ENCODE data around the gene MVB12A.

MVB12A gene

DNA sequence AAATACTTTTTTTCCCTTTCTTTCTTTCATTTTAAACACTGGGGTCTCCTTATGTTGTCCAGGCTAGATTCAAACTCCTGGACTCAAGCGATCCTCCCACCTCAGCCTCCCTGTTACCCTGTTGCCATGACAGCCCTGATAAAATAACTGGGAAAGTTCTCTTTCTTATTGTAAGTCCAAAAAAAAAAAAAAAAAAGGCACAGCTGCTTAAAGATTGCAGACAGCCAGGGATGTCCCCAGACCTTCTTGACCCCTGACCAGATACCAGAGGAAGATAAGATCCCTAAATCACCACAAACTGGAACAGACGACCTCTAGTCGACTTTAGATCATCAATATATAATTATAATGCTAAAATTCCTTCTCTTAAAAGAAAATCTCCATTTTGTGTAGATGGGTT is 1.1 kb upstream of the MVB12A start:
- Mint-ChIP-seq H3K27me3 (ENCODE audit: low read depth) (no peaks in the 10 kb centered on the region), H3K27ac (peak overlapping the region; percentile 91), H3K4me3 (peak overlapping the region; percentile 96), H3K9me3 (no peaks in the 10 kb centered on the region), H3K4me1 (ENCODE audit: low read depth) (peaks cover 10% of the 10 kb centered on the region), H3K36me3 (ENCODE audit: low read depth) (peaks cover 20% of the 10 kb centered on the region)
- DNase-seq (ENCODE audit: low spot score): no peak

DNA sequence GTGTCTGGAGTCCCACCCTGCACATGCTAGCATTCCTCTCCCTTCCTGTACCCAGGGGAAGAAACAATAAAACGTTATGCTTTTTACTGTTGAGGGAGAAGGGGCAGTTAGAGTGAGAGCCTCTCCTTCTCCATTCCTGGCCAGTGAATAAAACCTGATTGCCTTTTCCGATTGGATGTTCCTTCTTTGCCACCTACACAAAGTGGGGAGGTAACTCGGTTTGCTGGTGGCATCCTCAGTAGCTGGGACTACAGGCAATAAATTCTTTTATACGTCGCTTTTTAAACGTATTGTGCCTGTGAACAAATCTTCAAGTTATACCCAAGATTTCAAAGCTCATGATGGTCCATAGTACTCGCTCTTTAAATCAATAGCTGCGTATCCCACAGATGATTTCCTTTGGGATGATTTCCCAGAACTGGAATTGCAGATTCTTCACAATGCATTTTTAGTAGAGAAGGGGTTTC is 660 bp upstream of the MVB12A start:
- Mint-ChIP-seq H3K36me3 (ENCODE audit: low read depth) (peaks cover 18% of the 10 kb centered on the region), H3K4me1 (ENCODE audit: low read depth) (peaks cover 12% of the 10 kb centered on the region), H3K9me3 (no peaks in the 10 kb centered on the region), H3K27me3 (ENCODE audit: low read depth) (no peaks in the 10 kb centered on the region), H3K27ac (peak overlapping the region; percentile 91), H3K4me3 (peak overlapping the region; percentile 96)
- no peak for DNase-seq (ENCODE audit: low spot score)

- H3K9me3 Mint-ChIP-seq: no peaks in the 10 kb centered on the region
These were observed 653 bp downstream of the MVB12A start for GRCh38 chr19:17420475-17420924.

GRCh38 chr19:17421942-17422341 is 2.1 kb downstream of the MVB12A start:
- Mint-ChIP-seq H3K27ac (no peak overlapping the region), H3K4me3 (no peak overlapping the region), H3K4me1 (ENCODE audit: low read depth) (peaks cover 13% of the 10 kb centered on the region), H3K36me3 (ENCODE audit: low read depth) (peaks cover 8% of the 10 kb centered on the region), H3K27me3 (ENCODE audit: low read depth) (no peaks in the 10 kb centered on the region), H3K9me3 (no peaks in the 10 kb centered on the region)
- DNase-seq (ENCODE audit: low spot score): no peak

More at GRCh38 chr19:17420475-17420924, 653 bp downstream of the MVB12A start:
- peak; percentile 18 for DNase-seq (ENCODE audit: low spot score)
- peak overlapping the region; percentile 96 for H3K4me3 Mint-ChIP-seq
- peaks cover 13% of the 10 kb centered on the region for H3K4me1 Mint-ChIP-seq (ENCODE audit: low read depth)
- H3K27me3 Mint-ChIP-seq (ENCODE audit: low read depth): no peaks in the 10 kb centered on the region
- peak overlapping the region; percentile 85 for H3K27ac Mint-ChIP-seq
- H3K36me3 Mint-ChIP-seq (ENCODE audit: low read depth): peaks cover 13% of the 10 kb centered on the region

DNA sequence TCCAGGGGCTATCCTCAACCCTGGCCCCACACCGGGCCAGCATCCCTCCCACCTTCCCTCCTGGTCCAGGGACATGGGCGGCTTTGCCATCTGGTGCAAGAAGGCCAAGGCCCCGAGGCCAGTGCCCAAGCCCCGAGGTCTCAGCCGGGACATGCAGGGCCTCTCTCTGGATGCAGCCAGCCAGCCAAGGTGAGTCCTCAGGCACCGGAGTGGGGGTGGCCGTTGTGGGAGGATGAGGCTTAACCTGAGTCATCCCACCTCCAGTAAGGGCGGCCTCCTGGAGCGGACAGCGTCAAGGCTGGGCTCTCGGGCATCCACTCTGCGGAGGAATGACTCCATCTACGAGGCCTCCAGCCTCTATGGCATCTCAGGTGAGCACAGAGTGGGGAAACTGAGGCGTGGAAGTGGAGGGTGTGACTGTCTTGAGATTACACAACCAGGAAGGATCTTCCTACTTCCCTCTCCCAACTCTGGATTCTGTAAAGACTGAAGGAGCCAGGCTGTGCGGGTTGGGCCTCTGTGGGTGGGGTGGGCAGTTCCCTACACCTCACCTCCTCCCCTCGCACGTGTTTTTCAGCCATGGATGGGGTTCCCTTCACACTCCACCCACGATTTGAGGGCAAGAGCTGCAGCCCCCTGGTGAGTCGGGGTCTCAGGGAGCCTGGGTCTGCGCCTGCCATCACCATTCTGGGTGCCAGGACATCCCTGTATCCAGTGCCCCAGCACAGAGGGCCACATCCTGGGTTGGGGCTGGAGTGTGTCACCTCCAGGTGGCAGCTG is 3.8 kb downstream of the MVB12A start:
- peaks cover 4% of the 10 kb centered on the region for H3K36me3 Mint-ChIP-seq (ENCODE audit: low read depth)
- H3K4me3 Mint-ChIP-seq: no peak overlapping the region
- no peak for DNase-seq (ENCODE audit: low spot score)

GRCh38 chr19:17424743-17425365 is 5.0 kb downstream of the MVB12A start:
- peak; percentile 20 for DNase-seq (ENCODE audit: low spot score)
- Mint-ChIP-seq H3K4me3 (no peak overlapping the region), H3K27me3 (ENCODE audit: low read depth) (no peaks in the 10 kb centered on the region), H3K36me3 (ENCODE audit: low read depth) (peaks cover 4% of the 10 kb centered on the region), H3K27ac (no peak overlapping the region), H3K9me3 (no peaks in the 10 kb centered on the region), H3K4me1 (ENCODE audit: low read depth) (peaks cover 7% of the 10 kb centered on the region)

More for the DNA sequence above, 3.8 kb downstream of the MVB12A start:
- Mint-ChIP-seq H3K27me3 (ENCODE audit: low read depth) (no peaks in the 10 kb centered on the region), H3K9me3 (no peaks in the 10 kb centered on the region), H3K27ac (no peak overlapping the region), H3K4me1 (ENCODE audit: low read depth) (peaks cover 13% of the 10 kb centered on the region)

DNA sequence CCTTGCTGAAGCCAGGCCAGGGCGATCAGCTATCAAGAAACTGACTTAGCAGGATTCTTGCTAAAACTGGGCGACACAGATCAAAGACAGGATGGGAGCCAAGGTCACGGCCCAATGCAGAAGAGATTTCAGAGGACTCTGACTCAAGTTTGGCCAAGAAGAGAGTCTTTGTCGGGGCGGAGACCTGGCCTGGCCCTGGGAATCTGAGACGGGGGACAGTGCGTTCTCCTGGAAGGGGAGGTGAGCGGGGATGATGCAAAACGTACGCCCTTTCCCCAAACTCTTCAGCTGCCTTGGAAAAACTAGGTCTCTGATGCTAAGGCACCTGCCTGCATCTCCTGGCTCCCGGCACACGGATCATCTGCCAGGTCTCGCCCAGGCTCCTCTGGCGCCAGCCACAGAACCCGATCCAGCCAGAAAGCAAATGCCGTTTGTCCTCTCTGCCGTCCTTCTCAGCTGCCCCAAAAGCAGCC is 9.8 kb downstream of the MVB12A start:
- Mint-ChIP-seq H3K9me3 (no peaks in the 10 kb centered on the region), H3K36me3 (ENCODE audit: low read depth) (no peaks in the 10 kb centered on the region), H3K4me3 (no peak overlapping the region), H3K27ac (no peak overlapping the region), H3K4me1 (ENCODE audit: low read depth) (no peaks in the 10 kb centered on the region), H3K27me3 (ENCODE audit: low read depth) (no peaks in the 10 kb centered on the region)
- no peak for DNase-seq (ENCODE audit: low spot score)

GRCh38 chr19:17431417-17431816 is 11.6 kb downstream of the MVB12A start:
- no peak for DNase-seq (ENCODE audit: low spot score)
- Mint-ChIP-seq H3K9me3 (no peaks in the 10 kb centered on the region), H3K27me3 (ENCODE audit: low read depth) (no peaks in the 10 kb centered on the region), H3K27ac (no peak overlapping the region), H3K4me3 (no peak overlapping the region), H3K4me1 (ENCODE audit: low read depth) (no peaks in the 10 kb centered on the region), H3K36me3 (ENCODE audit: low read depth) (no peaks in the 10 kb centered on the region)

GRCh38 chr19:17435218-17435617 is 15.4 kb downstream of the MVB12A start:
- Mint-ChIP-seq H3K27me3 (ENCODE audit: low read depth) (no peaks in the 10 kb centered on the region), H3K36me3 (ENCODE audit: low read depth) (no peaks in the 10 kb centered on the region), H3K4me1 (ENCODE audit: low read depth) (no peaks in the 10 kb centered on the region), H3K9me3 (no peaks in the 10 kb centered on the region), H3K27ac (no peak overlapping the region), H3K4me3 (no peak overlapping the region)
- DNase-seq (ENCODE audit: low spot score): no peak

DNA sequence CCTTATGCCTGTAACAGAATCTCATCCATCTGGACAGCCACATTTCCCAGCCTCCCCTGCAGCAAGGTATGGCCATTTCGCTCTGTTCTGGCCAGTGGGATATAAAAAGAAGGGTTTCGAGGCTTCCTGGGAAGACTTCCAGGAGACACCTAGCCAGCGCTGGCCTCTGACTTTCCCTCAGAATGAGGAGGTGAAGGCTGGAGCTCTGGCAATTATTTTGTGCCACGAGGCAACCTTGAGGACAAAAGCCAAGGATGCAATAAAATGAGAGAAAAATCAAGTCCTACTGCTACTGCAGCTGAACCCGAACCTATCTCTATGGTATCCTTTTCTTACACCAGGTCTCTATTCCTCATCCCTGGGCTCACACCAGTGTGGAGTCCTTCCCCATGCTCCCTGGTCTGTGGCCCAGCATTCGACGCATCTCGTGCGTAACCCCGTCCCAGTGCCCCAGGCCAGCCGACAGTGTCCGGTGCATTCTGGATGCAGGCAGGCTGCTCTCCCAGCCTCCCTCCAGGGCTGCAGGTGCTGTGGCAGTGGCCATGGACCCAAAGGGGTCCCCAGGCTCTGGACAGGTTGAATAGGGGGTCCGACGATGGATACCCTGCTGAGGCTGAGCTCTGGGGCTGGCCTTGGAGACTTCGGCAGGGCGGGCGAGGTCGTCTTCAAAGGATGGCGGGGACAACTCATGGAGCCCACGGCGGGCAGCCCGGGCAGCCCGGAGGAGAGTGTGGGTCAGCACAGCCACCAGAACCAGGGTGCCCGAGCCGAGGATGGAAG is 16.4 kb downstream of the MVB12A start:
- no peak for DNase-seq (ENCODE audit: low spot score)
- H3K27me3 Mint-ChIP-seq (ENCODE audit: low read depth): no peaks in the 10 kb centered on the region
- H3K4me3 Mint-ChIP-seq: no peak overlapping the region
- H3K9me3 Mint-ChIP-seq: no peaks in the 10 kb centered on the region
- no peaks in the 10 kb centered on the region for H3K4me1 Mint-ChIP-seq (ENCODE audit: low read depth)
- no peaks in the 10 kb centered on the region for H3K36me3 Mint-ChIP-seq (ENCODE audit: low read depth)
- H3K27ac Mint-ChIP-seq: no peak overlapping the region

DNA sequence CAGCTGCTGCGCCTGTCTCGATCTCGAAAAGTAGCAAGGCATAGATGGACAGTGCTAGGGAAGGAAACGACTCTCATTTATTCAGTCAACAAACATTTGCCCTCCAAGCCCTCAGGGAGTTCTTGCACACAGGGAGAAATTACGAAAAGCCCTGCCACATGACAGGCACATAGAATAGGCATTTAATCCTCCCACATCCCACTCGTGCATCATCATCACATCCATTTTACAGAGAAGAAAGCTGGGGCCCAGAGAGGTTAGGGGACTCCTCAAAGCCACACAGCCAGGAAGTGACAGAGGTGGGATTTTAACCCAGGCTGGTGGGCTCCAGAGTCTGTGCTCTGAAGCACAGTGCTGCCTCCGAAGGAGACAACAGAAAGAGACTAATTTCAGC is 17.0 kb downstream of the MVB12A start:
- H3K4me3 Mint-ChIP-seq: no peak overlapping the region
- no peaks in the 10 kb centered on the region for H3K9me3 Mint-ChIP-seq

GRCh38 chr19:17441241-17442021 is 21.6 kb downstream of the MVB12A start:
- Mint-ChIP-seq H3K4me3 (no peak overlapping the region), H3K9me3 (no peaks in the 10 kb centered on the region), H3K36me3 (ENCODE audit: low read depth) (no peaks in the 10 kb centered on the region), H3K4me1 (ENCODE audit: low read depth) (no peaks in the 10 kb centered on the region), H3K27ac (no peak overlapping the region), H3K27me3 (ENCODE audit: low read depth) (no peaks in the 10 kb centered on the region)
- DNase-seq (ENCODE audit: low spot score): no peak

More for the DNA sequence above, 17.0 kb downstream of the MVB12A start:
- DNase-seq (ENCODE audit: low spot score): no peak
- H3K36me3 Mint-ChIP-seq (ENCODE audit: low read depth): no peaks in the 10 kb centered on the region
- no peaks in the 10 kb centered on the region for H3K27me3 Mint-ChIP-seq (ENCODE audit: low read depth)
- H3K27ac Mint-ChIP-seq: no peak overlapping the region
- H3K4me1 Mint-ChIP-seq (ENCODE audit: low read depth): no peaks in the 10 kb centered on the region

- Mint-ChIP-seq H3K27me3 (ENCODE audit: low read depth) (peaks cover 15% of the 10 kb centered on the region), H3K9me3 (no peaks in the 10 kb centered on the region), H3K27ac (no peak overlapping the region), H3K36me3 (ENCODE audit: low read depth) (no peaks in the 10 kb centered on the region), H3K4me1 (ENCODE audit: low read depth) (peaks cover 8% of the 10 kb centered on the region), H3K4me3 (no peak overlapping the region)
- DNase-seq (ENCODE audit: low spot score): no peak
These were observed 25.8 kb downstream of the MVB12A start for GRCh38 chr19:17445526-17446165.

All from T-helper 2 cell treated with Interferon-gamma antibody and Interleukin-4, amounts not matched to agents 5 μg/mL and 100 μg/mL, for 36 hours (primary cell).